ENCODE data around the gene SRSF8. TPM values are rescaled to one million over a fixed set of nuclear protein-coding genes. Genes with fewer than 3 reads are reported as not detected.
"Not testable (repeated sequence)": the region's sequence is repeated elsewhere in the genome, so short reads cannot be mapped to it uniquely, and the experiment has no call there.

SRSF8 gene
- total and polyA plus RNA-seq, 2 donors (not counting 1 experiment from before 2014, with no cell fraction given), result 16.3 to 31.5 TPM

GRCh38 chr11:95108671-95109551 lies 42.2 kb downstream of the SRSF8 start:
- Histone ChIP-seq H2AFZ (ENCODE audit: low read length) (no peak overlapping the region), H3K9ac (ENCODE audit: insufficient read depth, low read length) (no peak overlapping the region), H3K79me2 (ENCODE audit: control insufficient read depth, insufficient read depth, low read length) (no peaks in the 10 kb centered on the region), H3K9me3 (ENCODE audit: control insufficient read depth, insufficient read depth, low read depth, low read length) (no peaks in the 10 kb centered on the region), H3K4me3 (replicated peaks in 1 of 4; ENCODE audit: control extremely low read depth in 1 of 4, insufficient read depth in 1 of 4, low read depth in 3 of 4, low read length in 4 of 4) (no peak overlapping the region), H3K36me3 (ENCODE audit: control insufficient read depth, insufficient read depth, low read length) (no peaks in the 10 kb centered on the region), H3K4me2 (ENCODE audit: extremely low read depth, insufficient read depth, low read length) (no peak overlapping the region), H3K27me3 (ENCODE audit: control insufficient read depth, insufficient read depth, low read length) (no peaks in the 10 kb centered on the region), H3K27ac (ENCODE audit: insufficient read depth, low read length) (no peak overlapping the region), H3K4me1 (ENCODE audit: control insufficient read depth, extremely low read depth, insufficient read depth, low read length) (peaks cover 7% of the 10 kb centered on the region), H4K20me1 (ENCODE audit: control insufficient read depth, extremely low read depth, insufficient read depth, low read length) (no peaks in the 10 kb centered on the region)
- DNase-seq (ENCODE audit: low read depth in 2 of 2), result peak; percentile 8 to 64
- TF ChIP-seq, protein P1, sequence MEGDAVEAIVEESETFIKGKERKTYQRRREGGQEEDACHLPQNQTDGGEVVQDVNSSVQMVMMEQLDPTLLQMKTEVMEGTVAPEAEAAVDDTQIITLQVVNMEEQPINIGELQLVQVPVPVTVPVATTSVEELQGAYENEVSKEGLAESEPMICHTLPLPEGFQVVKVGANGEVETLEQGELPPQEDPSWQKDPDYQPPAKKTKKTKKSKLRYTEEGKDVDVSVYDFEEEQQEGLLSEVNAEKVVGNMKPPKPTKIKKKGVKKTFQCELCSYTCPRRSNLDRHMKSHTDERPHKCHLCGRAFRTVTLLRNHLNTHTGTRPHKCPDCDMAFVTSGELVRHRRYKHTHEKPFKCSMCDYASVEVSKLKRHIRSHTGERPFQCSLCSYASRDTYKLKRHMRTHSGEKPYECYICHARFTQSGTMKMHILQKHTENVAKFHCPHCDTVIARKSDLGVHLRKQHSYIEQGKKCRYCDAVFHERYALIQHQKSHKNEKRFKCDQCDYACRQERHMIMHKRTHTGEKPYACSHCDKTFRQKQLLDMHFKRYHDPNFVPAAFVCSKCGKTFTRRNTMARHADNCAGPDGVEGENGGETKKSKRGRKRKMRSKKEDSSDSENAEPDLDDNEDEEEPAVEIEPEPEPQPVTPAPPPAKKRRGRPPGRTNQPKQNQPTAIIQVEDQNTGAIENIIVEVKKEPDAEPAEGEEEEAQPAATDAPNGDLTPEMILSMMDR (conservative IDR thresholded peaks at IDR 0.05 in 1 of 2, IDR thresholded peaks at IDR 0.05 in 1 of 2; ENCODE audit: low read depth in 1 of 2, low read length in 2 of 2), result no peak
- no peak for TF ChIP-seq EZH2 (IDR thresholded peaks at IDR 0.05; ENCODE audit: low read length, missing control alignments)

GRCh38 chr11:95111471-95111870 lies 44.8 kb downstream of the SRSF8 start:
- not testable (repeated sequence) for H3K79me2 ChIP-seq (ENCODE audit: control insufficient read depth, insufficient read depth, low read length); DNase-seq (ENCODE audit: low read depth in 2 of 2); H3K36me3 ChIP-seq (ENCODE audit: control insufficient read depth, insufficient read depth, low read length); H3K4me2 ChIP-seq (ENCODE audit: extremely low read depth, insufficient read depth, low read length); H3K9me3 ChIP-seq (ENCODE audit: control insufficient read depth, insufficient read depth, low read depth, low read length); H2AFZ ChIP-seq (ENCODE audit: low read length); H3K4me3 ChIP-seq (replicated peaks in 1 of 4; ENCODE audit: control extremely low read depth in 1 of 4, insufficient read depth in 1 of 4, low read depth in 3 of 4, low read length in 4 of 4); H3K27ac ChIP-seq (ENCODE audit: insufficient read depth, low read length); H3K27me3 ChIP-seq (ENCODE audit: control insufficient read depth, insufficient read depth, low read length); H4K20me1 ChIP-seq (ENCODE audit: control insufficient read depth, extremely low read depth, insufficient read depth, low read length); H3K9ac ChIP-seq (ENCODE audit: insufficient read depth, low read length); H3K4me1 ChIP-seq (ENCODE audit: control insufficient read depth, extremely low read depth, insufficient read depth, low read length)

- H3K27ac ChIP-seq (ENCODE audit: insufficient read depth, low read length), result no peak overlapping the region
- peaks cover 7% of the 10 kb centered on the region for H3K4me1 ChIP-seq (ENCODE audit: control insufficient read depth, extremely low read depth, insufficient read depth, low read length)
- no peak for DNase-seq (ENCODE audit: low read depth in 2 of 2)
- no peaks in the 10 kb centered on the region for H3K9me3 ChIP-seq (ENCODE audit: control insufficient read depth, insufficient read depth, low read depth, low read length)
- no peak overlapping the region for H3K9ac ChIP-seq (ENCODE audit: insufficient read depth, low read length)
- H3K4me2 ChIP-seq (ENCODE audit: extremely low read depth, insufficient read depth, low read length), result no peak overlapping the region
- H3K27me3 ChIP-seq (ENCODE audit: control insufficient read depth, insufficient read depth, low read length), result no peaks in the 10 kb centered on the region
- H3K36me3 ChIP-seq (ENCODE audit: control insufficient read depth, insufficient read depth, low read length), result no peaks in the 10 kb centered on the region
- TF ChIP-seq EZH2 (IDR thresholded peaks at IDR 0.05; ENCODE audit: low read length, missing control alignments), result no peak
- H2AFZ ChIP-seq (ENCODE audit: low read length), result no peak overlapping the region
- no peaks in the 10 kb centered on the region for H4K20me1 ChIP-seq (ENCODE audit: control insufficient read depth, extremely low read depth, insufficient read depth, low read length)
- no peak overlapping the region for H3K4me3 ChIP-seq (replicated peaks in 1 of 4; ENCODE audit: control extremely low read depth in 1 of 4, insufficient read depth in 1 of 4, low read depth in 3 of 4, low read length in 4 of 4)
- no peaks in the 10 kb centered on the region for H3K79me2 ChIP-seq (ENCODE audit: control insufficient read depth, insufficient read depth, low read length)
Measured at GRCh38 chr11:95111923-95112540, 45.3 kb downstream of the SRSF8 start.

DNA sequence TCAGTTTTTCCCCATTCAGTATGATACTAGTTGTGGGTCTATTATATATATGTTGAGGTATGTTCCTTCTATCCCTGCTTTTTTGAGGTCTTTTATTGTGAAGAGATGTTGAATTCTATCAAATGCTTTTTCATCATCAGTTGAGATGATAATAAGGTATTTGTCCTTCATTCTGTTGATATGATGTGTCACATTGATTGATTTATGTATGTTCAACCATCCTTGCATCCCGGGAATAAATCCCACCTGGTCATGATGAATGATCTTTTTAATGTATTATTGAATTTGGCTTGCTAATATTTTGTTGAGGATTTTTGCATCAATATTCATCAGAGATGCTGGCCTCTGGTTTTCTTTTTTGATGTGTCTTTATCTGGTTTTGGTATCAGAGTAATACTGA lies 48.9 kb downstream of the SRSF8 start:
- TF ChIP-seq, protein P1 (conservative IDR thresholded peaks at IDR 0.05 in 1 of 2, IDR thresholded peaks at IDR 0.05 in 1 of 2; ENCODE audit: low read depth in 1 of 2, low read length in 2 of 2), result no peak
- no peak for TF ChIP-seq EZH2 (IDR thresholded peaks at IDR 0.05; ENCODE audit: low read length, missing control alignments)
- no peak overlapping the region for H3K9ac ChIP-seq (ENCODE audit: insufficient read depth, low read length)
- no peak overlapping the region for H2AFZ ChIP-seq (ENCODE audit: low read length)
- H3K36me3 ChIP-seq (ENCODE audit: control insufficient read depth, insufficient read depth, low read length), result no peaks in the 10 kb centered on the region
- no peaks in the 10 kb centered on the region for H3K9me3 ChIP-seq (ENCODE audit: control insufficient read depth, insufficient read depth, low read depth, low read length)
- no peak for DNase-seq (ENCODE audit: low read depth in 2 of 2)
- no peak overlapping the region for H3K4me3 ChIP-seq (replicated peaks in 1 of 4; ENCODE audit: control extremely low read depth in 1 of 4, insufficient read depth in 1 of 4, low read depth in 3 of 4, low read length in 4 of 4)
- no peaks in the 10 kb centered on the region for H3K4me1 ChIP-seq (ENCODE audit: control insufficient read depth, extremely low read depth, insufficient read depth, low read length)
- no peaks in the 10 kb centered on the region for H4K20me1 ChIP-seq (ENCODE audit: control insufficient read depth, extremely low read depth, insufficient read depth, low read length)
- H3K79me2 ChIP-seq (ENCODE audit: control insufficient read depth, insufficient read depth, low read length), result no peaks in the 10 kb centered on the region
- no peak overlapping the region for H3K4me2 ChIP-seq (ENCODE audit: extremely low read depth, insufficient read depth, low read length)
- H3K27ac ChIP-seq (ENCODE audit: insufficient read depth, low read length), result no peak overlapping the region
- no peaks in the 10 kb centered on the region for H3K27me3 ChIP-seq (ENCODE audit: control insufficient read depth, insufficient read depth, low read length)
